Cardiac fibroblast (primary cell): Measurements from ENCODE around the gene BANP.

Experiments
- DNase-seq, 2 donors: peaks; one replicate each; pipeline versions ENCODE4 v3.0.0 to v3.0.0-alpha.2; 2010; ENCODE audit warnings: low read depth in 2 of 2
- H3K4me3 ChIP-seq, 2 donors: replicated peaks in 1 of 2; 1 replicate in 1 of 2; 2 replicates in 1 of 2; pipeline ENCODE4 v1.5.1; 2011; ENCODE audit warnings: low read depth in 2 of 2, low read length in 2 of 2, mild to moderate bottlenecking in 2 of 2, moderate library complexity in 1 of 2
- TF ChIP-seq, protein P1 (sequence below): IDR thresholded peaks from one replicate; pipeline ENCODE4 v1.5.1; 2011; ENCODE audit warnings: low read depth, mild to moderate bottlenecking, low read length, inconsistent platforms

Gene BANP

DNA sequence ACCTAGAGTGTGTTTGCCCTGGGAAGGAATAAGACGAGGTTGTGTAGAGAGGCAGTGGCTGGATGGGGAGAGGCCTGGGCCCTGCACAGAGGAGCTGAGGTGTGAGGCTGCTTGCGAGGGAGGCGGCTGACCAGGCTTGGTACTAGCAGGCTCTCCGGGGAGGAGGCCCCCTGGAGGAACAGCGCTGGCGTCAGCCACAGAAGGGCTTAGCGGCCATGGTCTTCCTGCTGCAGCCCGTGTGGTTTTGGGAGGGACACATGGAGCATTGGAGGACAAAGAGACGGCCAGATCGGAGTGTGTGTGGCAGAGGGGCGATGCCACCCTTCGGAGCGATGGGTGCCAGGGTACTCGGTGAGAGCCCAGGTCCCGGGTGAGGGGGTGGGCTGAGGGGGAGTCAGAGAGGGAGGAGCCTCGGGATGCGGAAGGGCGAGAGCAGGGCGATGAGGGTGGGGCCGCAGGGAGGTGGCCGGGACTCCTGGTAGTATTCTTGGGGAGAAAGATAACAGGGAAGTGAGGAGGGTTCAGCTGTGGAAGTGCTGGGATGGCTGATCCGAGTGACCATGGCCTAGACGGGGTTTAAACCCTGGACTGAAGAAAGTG is 8.3 kb downstream of the BANP start:
- TF ChIP-seq, protein P1, sequence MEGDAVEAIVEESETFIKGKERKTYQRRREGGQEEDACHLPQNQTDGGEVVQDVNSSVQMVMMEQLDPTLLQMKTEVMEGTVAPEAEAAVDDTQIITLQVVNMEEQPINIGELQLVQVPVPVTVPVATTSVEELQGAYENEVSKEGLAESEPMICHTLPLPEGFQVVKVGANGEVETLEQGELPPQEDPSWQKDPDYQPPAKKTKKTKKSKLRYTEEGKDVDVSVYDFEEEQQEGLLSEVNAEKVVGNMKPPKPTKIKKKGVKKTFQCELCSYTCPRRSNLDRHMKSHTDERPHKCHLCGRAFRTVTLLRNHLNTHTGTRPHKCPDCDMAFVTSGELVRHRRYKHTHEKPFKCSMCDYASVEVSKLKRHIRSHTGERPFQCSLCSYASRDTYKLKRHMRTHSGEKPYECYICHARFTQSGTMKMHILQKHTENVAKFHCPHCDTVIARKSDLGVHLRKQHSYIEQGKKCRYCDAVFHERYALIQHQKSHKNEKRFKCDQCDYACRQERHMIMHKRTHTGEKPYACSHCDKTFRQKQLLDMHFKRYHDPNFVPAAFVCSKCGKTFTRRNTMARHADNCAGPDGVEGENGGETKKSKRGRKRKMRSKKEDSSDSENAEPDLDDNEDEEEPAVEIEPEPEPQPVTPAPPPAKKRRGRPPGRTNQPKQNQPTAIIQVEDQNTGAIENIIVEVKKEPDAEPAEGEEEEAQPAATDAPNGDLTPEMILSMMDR = no peak
- H3K4me3 ChIP-seq = no peak overlapping the region
- DNase-seq = no peak

DNA sequence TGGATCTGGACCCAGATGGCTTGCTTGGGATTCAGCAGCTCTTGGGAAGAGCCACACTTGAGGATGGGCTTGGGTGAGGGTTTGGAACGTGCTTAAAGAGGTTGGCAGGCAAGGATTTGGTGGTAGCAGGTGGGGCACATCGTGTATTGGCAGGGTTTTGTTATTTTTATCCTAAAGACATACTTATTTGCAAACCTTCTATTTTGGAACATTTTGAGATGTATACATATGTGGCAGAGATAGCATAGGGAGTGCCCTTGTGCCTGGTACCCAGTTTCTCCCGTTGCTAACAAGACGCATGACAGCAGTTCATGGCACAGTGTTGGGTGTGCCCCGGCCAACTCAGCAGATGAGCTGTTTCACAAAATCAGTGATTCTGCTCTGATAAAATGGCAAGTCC is 9.1 kb downstream of the BANP start:
- no peak overlapping the region for H3K4me3 ChIP-seq
- TF ChIP-seq, protein P1 = no peak
- no peak for DNase-seq

DNA sequence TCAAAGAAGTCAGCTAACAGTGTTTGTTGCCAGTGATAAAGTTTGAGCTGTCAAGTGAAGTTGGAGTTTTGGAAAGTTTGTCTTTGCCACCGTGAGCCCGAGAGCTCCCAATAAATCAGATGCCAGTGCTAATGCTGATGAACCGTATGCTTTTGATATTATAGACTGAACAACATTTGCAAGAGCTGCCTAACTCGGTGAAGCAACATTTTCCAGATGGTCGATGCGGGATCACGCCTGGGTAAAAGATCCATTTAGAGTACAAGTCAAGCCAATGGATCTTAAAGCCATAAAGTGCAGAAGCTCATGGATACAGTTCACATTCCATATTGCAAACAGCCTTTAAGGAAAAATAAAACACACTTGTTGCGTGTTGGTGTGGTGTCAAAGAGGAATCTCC is 9.6 kb downstream of the BANP start:
- TF ChIP-seq, protein P1 = no peak
- DNase-seq = no peak
- H3K4me3 ChIP-seq = no peak overlapping the region

DNA sequence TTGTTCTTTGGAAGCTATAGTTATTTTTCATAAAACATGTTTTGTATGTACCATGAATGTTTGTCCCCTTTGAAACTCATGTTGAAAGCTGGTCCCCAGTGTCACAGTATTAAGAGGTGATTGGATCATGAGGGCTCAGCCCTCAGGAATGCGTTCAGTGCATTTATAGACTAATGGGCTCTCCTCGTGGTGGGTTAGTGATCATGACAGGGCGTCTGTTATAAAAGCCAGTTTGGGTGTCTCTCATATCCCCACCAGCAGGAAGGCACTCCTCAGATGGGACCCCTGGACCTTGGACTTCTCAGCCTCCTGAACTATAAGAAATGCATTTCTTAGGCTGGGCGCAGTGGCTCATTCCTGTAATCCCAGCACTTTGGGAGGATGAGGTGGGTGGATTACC is 10.4 kb downstream of the BANP start:
- H3K4me3 ChIP-seq = no peak overlapping the region
- DNase-seq = no peak
- TF ChIP-seq, protein P1 = no peak

DNA sequence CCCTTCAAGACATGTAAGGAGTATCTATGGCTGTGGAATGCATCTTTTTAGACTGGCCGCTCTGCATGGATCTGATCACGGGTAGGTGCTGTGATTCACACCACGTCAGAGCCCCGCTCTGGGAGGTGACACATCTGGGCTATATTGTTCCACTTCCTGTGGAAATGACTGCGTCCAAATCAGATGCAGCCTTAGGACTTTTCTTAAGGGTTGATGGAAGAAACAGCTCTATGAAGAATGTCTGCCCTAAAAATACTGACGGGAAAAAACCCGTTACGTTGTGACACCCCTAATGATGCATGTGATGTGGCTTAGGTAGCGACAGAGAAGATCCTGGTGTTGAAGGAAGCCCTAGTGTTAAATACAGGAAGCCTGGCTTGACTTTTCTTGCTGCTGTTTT is 12.2 kb downstream of the BANP start:
- TF ChIP-seq, protein P1 = no peak
- peak; percentile 85 to 93 for DNase-seq
- no peak overlapping the region for H3K4me3 ChIP-seq

DNA sequence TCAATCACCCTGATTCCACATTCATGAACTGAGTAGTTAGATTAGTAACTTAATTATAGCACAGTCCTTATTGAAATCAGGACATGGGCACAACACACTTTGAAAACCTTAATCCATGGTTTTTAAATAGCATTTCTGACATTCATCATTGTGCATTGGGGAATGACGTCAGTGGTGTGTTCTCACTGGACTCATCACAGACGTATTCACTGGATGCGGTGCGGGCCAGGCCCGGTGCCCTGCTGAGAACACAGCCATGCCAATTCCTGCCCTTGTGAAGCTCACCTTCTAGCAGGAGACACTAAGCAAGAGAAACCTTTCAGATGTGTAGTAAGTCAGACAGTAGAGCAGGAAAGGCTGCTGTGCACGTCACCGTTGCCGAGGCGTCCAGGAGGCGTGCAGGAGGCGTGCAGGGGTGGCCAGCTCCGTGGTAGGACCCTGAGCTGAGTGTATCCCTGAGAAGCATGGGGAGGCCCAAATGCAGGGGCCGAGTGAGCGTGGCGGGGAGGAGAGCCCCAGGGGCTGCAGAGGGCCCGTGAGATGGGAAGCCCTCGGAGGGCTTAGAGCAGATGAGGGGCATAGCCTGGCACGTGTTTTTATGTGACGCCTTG is 12.9 kb downstream of the BANP start:
- DNase-seq = peak in 1 of 2 donors; percentile 14
- TF ChIP-seq, protein P1 = no peak
- H3K4me3 ChIP-seq = no peak overlapping the region

DNA sequence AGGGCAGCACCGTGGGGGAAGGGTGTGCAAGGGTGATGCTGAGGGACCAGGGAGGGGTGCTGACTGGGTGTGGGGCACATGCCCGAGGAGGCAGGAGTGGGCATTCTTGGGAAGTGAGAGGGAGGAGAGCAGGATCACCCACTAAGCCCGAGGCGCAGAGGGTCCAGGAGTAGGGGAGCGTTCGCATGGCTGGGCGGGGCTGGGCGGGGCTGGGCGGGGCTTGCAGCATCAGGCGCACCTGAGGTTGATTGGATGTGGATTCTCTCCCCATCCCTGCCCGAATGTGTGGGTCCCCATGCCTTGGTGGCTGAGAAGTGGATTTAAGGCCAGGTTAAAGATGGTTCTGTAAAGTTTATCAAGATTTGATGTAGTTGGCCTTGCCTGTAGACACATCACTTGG is 14.2 kb downstream of the BANP start:
- no peak overlapping the region for H3K4me3 ChIP-seq
- TF ChIP-seq, protein P1 = no peak
- no peak for DNase-seq
